H1 (cell line): ENCODE data around the gene ING4. TPM values are rescaled to one million over a fixed set of nuclear protein-coding genes. Genes with fewer than 3 reads are reported as not detected.

Source experiments
- CTCF ChIA-PET: fragments of 300-600 bp; sonication (Branson Sonifier 250); formaldehyde crosslinking; loops from one replicate; lab custom pipeline; 2021; ENCODE audit not compliant: partially characterized antibody; lab: Charles Lee
- POLR2A ChIA-PET: fragments of 300-600 bp; sonication (Branson Sonifier 250); formaldehyde crosslinking; loops from one replicate; lab custom pipeline; 2021; ENCODE audit warnings: inconsistent platforms; ENCODE audit not compliant: partially characterized antibody; lab: Charles Lee
- DNase-seq, 2 experiments: peaks; one replicate each; pipeline versions ENCODE4 v3.0.0 to v3.0.0-alpha.2; 2010 to 2022; ENCODE audit warnings: low spot score in 2 of 2, low read depth in 1 of 2, mixed read lengths in 1 of 2
- FAIRE-seq: peaks from 2 replicates; lab custom pipeline; 2011; peaks lifted over from hg19 to GRCh38; lab: Jason Lieb, UNC
- H2AFZ ChIP-seq: 2 replicates; pipeline ENCODE4 v1.8.1; 2012; ENCODE audit warnings: low read length, inconsistent platforms
- H2AK5ac ChIP-seq: 2 replicates; pipeline ENCODE4 v1.6.1; 2013; ENCODE audit warnings: low read depth, low read length
- H2BK120ac ChIP-seq: replicated peaks from 2 replicates; pipeline ENCODE3; 2013; ENCODE audit warnings: low read depth, low read length, inconsistent platforms
- H2BK12ac ChIP-seq: 2 replicates; pipeline ENCODE4 v1.6.1; 2013; ENCODE audit warnings: low read depth, low read length
- H2BK15ac ChIP-seq: 2 replicates; pipeline ENCODE4 v1.6.1; 2013; ENCODE audit warnings: low read length
- H2BK20ac ChIP-seq: 2 replicates; pipeline ENCODE4 v1.6.1; 2013; ENCODE audit warnings: low read length
- H2BK5ac ChIP-seq: 2 replicates; pipeline ENCODE4 v1.6.1; 2013; ENCODE audit warnings: low read depth, low read length
- H3K14ac ChIP-seq: 2 replicates; pipeline ENCODE4 v1.6.1; 2013; ENCODE audit warnings: inconsistent platforms; ENCODE audit not compliant: insufficient read length
- H3K18ac ChIP-seq: 2 replicates; pipeline ENCODE4 v1.6.1; 2013; ENCODE audit warnings: low read length; ENCODE audit errors: extremely low read depth
- H3K23ac ChIP-seq: 2 replicates; pipeline ENCODE4 v1.6.1; 2013; ENCODE audit warnings: inconsistent platforms; ENCODE audit not compliant: insufficient read length
- H3K23me2 ChIP-seq: 2 replicates; pipeline ENCODE4 v1.6.1; 2013; ENCODE audit warnings: low read depth, low read length
- H3K27ac ChIP-seq: 2 replicates; pipeline ENCODE4 v1.6.1; 2011; ENCODE audit warnings: low read depth, low read length, inconsistent platforms
- H3K27me3 ChIP-seq, 4 experiments: replicated peaks in 1 of 4; 1 replicate in 1 of 4; 2 replicates in 3 of 4; pipeline versions ENCODE4 v1.6.1 to v1.8.1; 2011 to 2013; ENCODE audit warnings: low read length in 3 of 4, mild to moderate bottlenecking in 3 of 4, inconsistent platforms in 2 of 4, mixed read lengths in 2 of 4, moderate library complexity in 1 of 4; ENCODE audit not compliant: control insufficient read depth in 3 of 4, insufficient read depth in 3 of 4; ENCODE audit errors: extremely low read depth in 1 of 4
- H3K36me3 ChIP-seq, 4 experiments: 2 replicates each; pipeline versions ENCODE4 v1.6.1 to v1.8.1; 2011 to 2013; ENCODE audit warnings: mild to moderate bottlenecking in 4 of 4, low read length in 3 of 4, moderate library complexity in 2 of 4, control low read depth in 1 of 4, inconsistent platforms in 1 of 4; ENCODE audit not compliant: insufficient read depth in 4 of 4, control insufficient read depth in 2 of 4
- H3K4ac ChIP-seq: replicated peaks from 2 replicates; pipeline ENCODE3; 2013; ENCODE audit warnings: low read length, low read depth, mixed read lengths, inconsistent platforms; ENCODE audit not compliant: insufficient read length
- H3K4me1 ChIP-seq, 4 experiments: replicated peaks in 1 of 4; 1 replicate in 1 of 4; 2 replicates in 3 of 4; pipeline versions ENCODE4 v1.6.1 to v1.8.1; 2011 to 2013; ENCODE audit warnings: low read length in 3 of 4, inconsistent platforms in 2 of 4, mixed read lengths in 1 of 4; ENCODE audit not compliant: insufficient read depth in 4 of 4, control insufficient read depth in 3 of 4
- H3K4me2 ChIP-seq, 2 experiments: 2 replicates each; pipeline versions ENCODE4 v1.6.1 to v1.8.1; 2011 to 2013; ENCODE audit warnings: low read depth in 2 of 2, low read length in 2 of 2, control low read depth in 1 of 2, inconsistent platforms in 1 of 2, mild to moderate bottlenecking in 1 of 2; ENCODE audit not compliant: insufficient read depth in 1 of 2
- H3K4me3 ChIP-seq, 4 experiments: fragments of 200-600, 300-600 bp in 1 of 4; sonication (generic), shearing (Covaris generic), sonication (Bioruptor Twin) in 1 of 4; 2 replicates each; pipeline versions ENCODE4 v1.5.1 to v1.8.1; 2011 to 2016; ENCODE audit warnings: low read length in 4 of 4, low read depth in 3 of 4, control low read depth in 2 of 4, inconsistent platforms in 2 of 4, mild to moderate bottlenecking in 2 of 4, mixed read lengths in 1 of 4, moderate library complexity in 1 of 4; ENCODE audit not compliant: insufficient read depth in 2 of 4; ENCODE audit errors: extremely low read depth in 1 of 4
- H3K56ac ChIP-seq: replicated peaks from 2 replicates; pipeline ENCODE3; 2013; ENCODE audit warnings: low read depth, mild to moderate bottlenecking, mixed read lengths, low read length, inconsistent platforms; ENCODE audit not compliant: insufficient read length
- H3K79me1 ChIP-seq: 2 replicates; pipeline ENCODE4 v1.6.1; 2013; ENCODE audit warnings: low read depth, low read length, control low read depth
- H3K79me2 ChIP-seq, 2 experiments: 2 replicates each; pipeline versions ENCODE4 v1.6.1 to v1.8.1; 2012 to 2013; ENCODE audit warnings: low read length in 2 of 2, mild to moderate bottlenecking in 2 of 2, inconsistent platforms in 1 of 2; ENCODE audit not compliant: insufficient read depth in 2 of 2, control insufficient read depth in 1 of 2
- H3K9ac ChIP-seq, 4 experiments: replicated peaks in 1 of 4; 1 replicate in 1 of 4; 2 replicates in 3 of 4; pipeline versions ENCODE4 v1.6.1 to v1.8.1; 2011 to 2013; ENCODE audit warnings: low read depth in 3 of 4, low read length in 3 of 4, control low read depth in 2 of 4, mild to moderate bottlenecking in 2 of 4, moderate library complexity in 2 of 4, inconsistent platforms in 1 of 4; ENCODE audit errors: extremely low read depth in 1 of 4
- H3K9me3 ChIP-seq, 2 experiments: 2 replicates each; pipeline versions ENCODE4 v1.6.1 to v1.8.1; 2012 to 2013; ENCODE audit warnings: mild to moderate bottlenecking in 2 of 2, moderate library complexity in 2 of 2, control low read depth in 1 of 2, inconsistent platforms in 1 of 2, low read depth in 1 of 2, low read length in 1 of 2, mixed read lengths in 1 of 2; ENCODE audit not compliant: insufficient read depth in 2 of 2
- H4K20me1 ChIP-seq, 2 experiments: replicated peaks in 1 of 2; 2 replicates each; pipeline versions ENCODE3 to v1.8.1; 2011 to 2013; ENCODE audit warnings: inconsistent platforms in 2 of 2, low read length in 2 of 2, mild to moderate bottlenecking in 1 of 2; ENCODE audit not compliant: insufficient read depth in 2 of 2, control insufficient read depth in 1 of 2
- H4K5ac ChIP-seq: 2 replicates; pipeline ENCODE4 v1.6.1; 2013; ENCODE audit warnings: low read length, low read depth, mixed read lengths, inconsistent platforms; ENCODE audit not compliant: insufficient read length
- H4K8ac ChIP-seq: 2 replicates; pipeline ENCODE4 v1.8.0; 2013; ENCODE audit warnings: mild to moderate bottlenecking, moderate library complexity, low read length, inconsistent platforms; ENCODE audit not compliant: insufficient read depth; ENCODE audit errors: extremely low read depth
- H4K91ac ChIP-seq: replicated peaks from 2 replicates; pipeline ENCODE3; 2013; ENCODE audit warnings: low read length, mixed read lengths, inconsistent platforms; ENCODE audit not compliant: insufficient read length
- GTF2F1 ChIP-seq: IDR thresholded peaks from 2 replicates; pipeline ENCODE4 v1.6.1; 2012; ENCODE audit warnings: low read depth, low read length, improper control_type of control experiment, borderline replicate concordance
- KDM4A ChIP-seq: IDR thresholded peaks from one replicate; pipeline ENCODE4 v1.7.1; 2012; ENCODE audit warnings: low read depth, mild to moderate bottlenecking, moderate library complexity, low read length, inconsistent platforms; ENCODE audit not compliant: severe bottlenecking
- POLR2AphosphoS5 ChIP-seq: IDR thresholded peaks from 2 replicates; pipeline ENCODE4 v1.6.1; 2011; ENCODE audit warnings: low read depth, low read length
- RFX5 ChIP-seq: IDR thresholded peaks from 2 replicates; pipeline ENCODE4 v1.6.1; 2011; ENCODE audit warnings: low read depth, low read length, improper control_type of control experiment, borderline replicate concordance
- SP2 ChIP-seq: IDR thresholded peaks from 2 replicates; pipeline ENCODE4 v1.6.1; 2012; ENCODE audit warnings: mild to moderate bottlenecking, low read length, inconsistent platforms
- WGBS, 2 experiments: shearing (Covaris generic) in 1 of 2; methylation state at CpG; one replicate each; pipeline versions ENCODE4 v1.1.6 to v1.1.7; 2013 to 2015; ENCODE audit warnings: low lambda C conversion rate in 2 of 2, mixed read lengths in 2 of 2, inconsistent platforms in 1 of 2, low coverage in 1 of 2, missing lambda C conversion rate in 1 of 2; ENCODE audit not compliant: insufficient replicate concordance in 2 of 2, insufficient coverage in 1 of 2, insufficient read length in 1 of 2; ENCODE audit errors: extremely low coverage in 1 of 2, missing lambda C conversion rate in 1 of 2; 5-methylcytosine and 5-hydroxymethylcytosine counted together
- polyA plus RNA-seq, 7 experiments: library from polyadenylated mRNA; depleted of rRNA in 3 of 7; stranded (reverse) in 5 of 7; unstranded in 2 of 7; fragments of >200 nt in 5 of 7; fragments of 200-250 nt in 2 of 7; gene quantifications; 1 replicate in 5 of 7; 2 replicates in 1 of 7; 4 replicates in 1 of 7; pipeline versions ENCODE4 v1.2.1 to v1.2.3, GENCODE V29; 2011 to 2013; ENCODE audit warnings: missing spikeins in 2 of 7, mixed read lengths in 2 of 7
- total RNA-seq: library from RNA; stranded (reverse); fragmentation: NEBNext Ultra II Directional; extraction: Animal tissue kit (Norgen Biotek cat#: 25700); gene quantifications from 2 replicates; pipeline ENCODE4 v1.2.1, GENCODE V29; 2021

ING4 gene
- total and polyA plus RNA-seq, 2 of the 8 experiments (the other 6 are each of a cell fraction or from before 2014, with no cell fraction given): 22.9 to 28.6 TPM

- no peak overlapping the region for H3K14ac ChIP-seq
- WGBS, 2 experiments: 97% methylated on average over 8 of the region's 8 CpGs; no CpG with 5 or more reads in 1 of the 2 experiments
- H3K9me3 ChIP-seq: no peaks in the 10 kb centered on the region
- no peak overlapping the region for H2BK15ac ChIP-seq
- no peak overlapping the region for H4K91ac ChIP-seq
- H3K27ac ChIP-seq: no peak overlapping the region
- no peak overlapping the region for H2BK12ac ChIP-seq
- no peak overlapping the region for H3K23ac ChIP-seq
- H3K4me2 ChIP-seq: no peak overlapping the region
- H3K79me1 ChIP-seq: no peaks in the 10 kb centered on the region
- no peak overlapping the region for H2BK5ac ChIP-seq
- H2BK120ac ChIP-seq: no peak overlapping the region
- H3K23me2 ChIP-seq: no peaks in the 10 kb centered on the region
- no peak overlapping the region for H2BK20ac ChIP-seq
- ChIA-PET CTCF (interaction anchor here (1.0 to 7.9 kb wide), 4 partner anchors 7 to 17 kb away, joined by 3 to 65 read pairs (median 4); no protein-coding TSS in a partner anchor), POLR2A (interaction anchor here (1.3 kb wide), 1 partner anchor 54 kb away, joined by 3 read pairs; no protein-coding TSS in a partner anchor)
- H3K4me3 ChIP-seq: no peak overlapping the region
- no peak overlapping the region for H3K4ac ChIP-seq
- H3K36me3 ChIP-seq: no peaks in the 10 kb centered on the region
- DNase-seq (no peak), FAIRE-seq (no peak)
- H3K18ac ChIP-seq: no peak overlapping the region
- no peak overlapping the region for H4K5ac ChIP-seq
- no peak overlapping the region for H2AFZ ChIP-seq
- TF ChIP-seq SP2: no peak
- no peak for TF ChIP-seq KDM4A
- no peak for TF ChIP-seq POLR2AphosphoS5
- no peak for TF ChIP-seq RFX5
- TF ChIP-seq GTF2F1: no peak
- H4K8ac ChIP-seq: no peak overlapping the region
- H4K20me1 ChIP-seq: no peaks in the 10 kb centered on the region
- no peak overlapping the region for H3K56ac ChIP-seq
- no peaks in the 10 kb centered on the region; a peak in 1 of 7 replicates for H3K4me1 ChIP-seq
- no peak overlapping the region for H2AK5ac ChIP-seq
- H3K9ac ChIP-seq: no peak overlapping the region
- no peaks in the 10 kb centered on the region for H3K79me2 ChIP-seq
- no peaks in the 10 kb centered on the region for H3K27me3 ChIP-seq
These were observed 36.1 kb downstream of the ING4 start for GRCh38 chr12:6626654-6627283.
